Activated CD8-positive, alpha-beta T cell treated with anti-CD3 and anti-CD28 coated beads for 36 hours (primary cell): ENCODE measurements around the gene PLCL1. TPM values are rescaled to one million over a fixed set of nuclear protein-coding genes. Genes with fewer than 3 reads are reported as not detected.

Experiments
- ATAC-seq: fragments of 200-7000 bp; cut with Tn5 transposase; one replicate; pipeline ENCODE4 v1.10.0; 2021; ENCODE audit warnings: mild to moderate bottlenecking, moderate library complexity
- CTCF ChIA-PET: fragments of 350-600 bp; sonication (Branson Sonifier 250); formaldehyde crosslinking; loops from one replicate; lab custom pipeline; 2021; ENCODE audit warnings: antibody characterized with exemption; lab: Charles Lee
- POLR2A ChIA-PET: fragments of 350-600 bp; sonication (Branson Sonifier 250); formaldehyde crosslinking; loops from one replicate; lab custom pipeline; 2021; ENCODE audit warnings: antibody characterized with exemption; lab: Charles Lee
- DNase-seq: peaks from one replicate; pipeline ENCODE4 v3.0.0-alpha.2; 2020
- H3K27ac Mint-ChIP-seq: one replicate; pipeline ENCODE4 v1.8.0; 2021; ENCODE audit warnings: mild to moderate bottlenecking, mixed read lengths
- H3K27me3 Mint-ChIP-seq: one replicate; pipeline ENCODE4 v1.8.0; 2021; ENCODE audit warnings: mixed read lengths
- H3K36me3 Mint-ChIP-seq: one replicate; pipeline ENCODE4 v1.8.0; 2021; ENCODE audit warnings: low read depth, mixed read lengths
- H3K4me1 Mint-ChIP-seq: one replicate; pipeline ENCODE4 v1.8.0; 2021; ENCODE audit warnings: low read depth, mixed read lengths
- H3K4me3 Mint-ChIP-seq: one replicate; pipeline ENCODE4 v1.8.0; 2021; ENCODE audit warnings: mild to moderate bottlenecking, moderate library complexity, mixed read lengths
- H3K9me3 Mint-ChIP-seq: one replicate; pipeline ENCODE4 v1.8.0; 2021; ENCODE audit warnings: mixed read lengths
- CTCF ChIP-seq: fragments of 200-600 bp; IDR thresholded peaks from one replicate; pipeline ENCODE4 v1.8.0; 2022; ENCODE audit warnings: antibody characterized with exemption, mild to moderate bottlenecking
- intact Hi-C: fragments of 100-400 bp; cut with micrococcal nuclease; formaldehyde crosslinking; loops from one replicate; pipeline ENCODE4 v1.10.0; 2022
- total RNA-seq, 2 experiments: library from RNA; stranded (reverse); gene quantifications; one replicate each; pipeline ENCODE4 v1.2.3, GENCODE V29; 2021

Gene PLCL1
- total RNA-seq, 2 experiments from 2014 or later = 0.68 to 0.69 TPM

- DNase-seq = no peak
These were observed 248.3 kb downstream of the PLCL1 start for GRCh38 chr2:198052741-198053140.

DNA sequence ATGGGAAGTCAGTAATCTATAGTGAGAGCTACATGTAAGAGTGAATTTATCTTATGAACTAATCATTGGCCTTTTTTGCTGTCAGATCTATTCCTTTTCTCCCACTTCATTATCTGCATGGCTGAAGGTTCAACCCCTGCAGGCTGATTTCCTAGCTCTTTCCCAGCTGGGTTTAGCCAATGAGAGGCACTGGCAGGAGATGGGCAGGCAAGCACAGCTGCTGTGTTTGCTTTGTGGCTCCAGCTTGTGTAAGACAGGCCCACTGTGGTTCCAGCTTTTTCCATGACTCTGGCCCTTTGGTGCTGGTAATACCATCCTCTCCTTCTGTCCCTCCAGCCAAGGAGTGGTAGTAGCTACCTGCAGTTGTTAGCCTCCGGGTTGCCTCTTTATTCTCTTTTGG is 248.8 kb downstream of the PLCL1 start:
- ChIA-PET CTCF (interaction anchor here (0.8 to 3.1 kb wide), 7 partner anchors 8 to 243 kb away, joined by 3 to 23 read pairs (median 3); no protein-coding TSS in a partner anchor), POLR2A (no interaction called here)
- H3K27me3 Mint-ChIP-seq = no peaks in the 10 kb centered on the region
- no peak for TF ChIP-seq CTCF
- intact Hi-C loops = loop anchor here (5.0 kb wide), 1 partner anchor 251 kb away; the partner anchor contains the start of gene PLCL1
- no peak for ATAC-seq
- no peaks in the 10 kb centered on the region for H3K9me3 Mint-ChIP-seq
- no peak for DNase-seq
- no peak overlapping the region for H3K27ac Mint-ChIP-seq
- peaks cover 2% of the 10 kb centered on the region for H3K4me1 Mint-ChIP-seq
- H3K4me3 Mint-ChIP-seq = no peak overlapping the region
- peaks cover 2% of the 10 kb centered on the region for H3K36me3 Mint-ChIP-seq

More at GRCh38 chr2:198052741-198053140, 248.3 kb downstream of the PLCL1 start:
- no peak for ATAC-seq
- TF ChIP-seq CTCF = no peak
- Mint-ChIP-seq H3K27me3 (no peaks in the 10 kb centered on the region), H3K27ac (no peak overlapping the region), H3K4me3 (no peak overlapping the region), H3K4me1 (peaks cover 2% of the 10 kb centered on the region), H3K9me3 (no peaks in the 10 kb centered on the region), H3K36me3 (peaks cover 2% of the 10 kb centered on the region)
- CTCF ChIA-PET = interaction anchor here (0.8 to 3.1 kb wide), 6 partner anchors 8 to 243 kb away, joined by 3 to 23 read pairs (median 4); no protein-coding TSS in a partner anchor
- POLR2A ChIA-PET = no interaction called here
- intact Hi-C loops = loop anchor here (5.0 kb wide), 1 partner anchor 250 kb away; the partner anchor contains the start of gene PLCL1

DNA sequence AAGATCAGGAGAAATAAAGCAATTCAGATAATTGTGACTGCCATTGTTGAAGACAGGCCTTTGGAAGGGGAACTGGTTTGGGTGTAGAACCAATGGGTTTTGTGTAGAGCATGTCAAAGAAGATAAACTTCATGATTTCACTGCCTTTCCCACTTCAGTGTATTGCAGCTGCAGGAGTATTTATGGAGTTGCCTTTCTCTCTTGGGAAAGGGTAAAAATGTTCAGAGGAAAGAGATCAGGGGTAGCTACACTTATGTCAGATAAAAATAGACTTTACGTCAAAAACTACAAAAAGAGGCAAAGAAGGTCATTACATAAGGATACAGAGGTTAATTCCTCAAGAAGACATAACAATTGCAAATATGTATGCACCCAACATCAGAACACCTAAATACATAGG is 249.4 kb downstream of the PLCL1 start:
- ChIA-PET POLR2A (no interaction called here), CTCF (interaction anchor here (0.9 to 3.1 kb wide), 5 partner anchors 9 to 242 kb away, joined by 3 to 23 read pairs (median 3); no protein-coding TSS in a partner anchor)
- DNase-seq = no peak
- no peaks in the 10 kb centered on the region for H3K27me3 Mint-ChIP-seq
- TF ChIP-seq CTCF = no peak
- no peak for ATAC-seq
- H3K4me1 Mint-ChIP-seq = peaks cover 2% of the 10 kb centered on the region
- no peaks in the 10 kb centered on the region for H3K36me3 Mint-ChIP-seq
- no peaks in the 10 kb centered on the region for H3K9me3 Mint-ChIP-seq
- no peak overlapping the region for H3K4me3 Mint-ChIP-seq
- no peak overlapping the region for H3K27ac Mint-ChIP-seq
- intact Hi-C loops = loop anchor here (5.0 kb wide), 1 partner anchor 251 kb away; the partner anchor contains the start of gene PLCL1

GRCh38 chr2:198054299-198054698 is 249.9 kb downstream of the PLCL1 start:
- DNase-seq = peak; percentile 65
- ChIA-PET CTCF (interaction anchor here (0.7 to 3.1 kb wide), 6 partner anchors 10 to 239 kb away, joined by 3 to 23 read pairs (median 3); no protein-coding TSS in a partner anchor), POLR2A (no interaction called here)
- H3K4me3 Mint-ChIP-seq = no peak overlapping the region
- ATAC-seq = peak; percentile 64
- H3K27ac Mint-ChIP-seq = no peak overlapping the region
- peak; percentile 57 for TF ChIP-seq CTCF
- H3K4me1 Mint-ChIP-seq = peaks cover 2% of the 10 kb centered on the region
- intact Hi-C loops = loop anchor here (5.0 kb wide), 1 partner anchor 252 kb away; the partner anchor contains the start of gene PLCL1
- no peaks in the 10 kb centered on the region for H3K27me3 Mint-ChIP-seq
- H3K36me3 Mint-ChIP-seq = no peaks in the 10 kb centered on the region
- no peaks in the 10 kb centered on the region for H3K9me3 Mint-ChIP-seq

- DNase-seq (no peak), ATAC-seq (no peak)
- ChIA-PET CTCF (interaction anchor here (1.6 kb wide), 1 partner anchor 241 kb away, joined by 5 read pairs; no protein-coding TSS in a partner anchor), POLR2A (no interaction called here)
- H3K27ac Mint-ChIP-seq = no peak overlapping the region
- H3K9me3 Mint-ChIP-seq = no peaks in the 10 kb centered on the region
- H3K4me3 Mint-ChIP-seq = no peak overlapping the region
- no peak for TF ChIP-seq CTCF
- intact Hi-C loops = no loop called here
- no peaks in the 10 kb centered on the region for H3K27me3 Mint-ChIP-seq
- H3K4me1 Mint-ChIP-seq = peaks cover 2% of the 10 kb centered on the region
- no peaks in the 10 kb centered on the region for H3K36me3 Mint-ChIP-seq
These were observed 251.3 kb downstream of the PLCL1 start for GRCh38 chr2:198055716-198056115.
